NK-92 (cell line): ENCODE results near the gene RPA1.

Source experiments
- DNase-seq: peaks from one replicate; lab custom pipeline; 2025; ENCODE audit not compliant: unreplicated experiment; lab: John Stamatoyannopoulos, UW

The RPA1 gene

GRCh38 chr17:1907216-1907631 is 77.4 kb downstream of the RPA1 start:
- no peak for DNase-seq

GRCh38 chr17:1907909-1908698 is 78.3 kb downstream of the RPA1 start:
- no peak for DNase-seq

GRCh38 chr17:1908699-1909309 is 79.0 kb downstream of the RPA1 start:
- no peak for DNase-seq

- no peak for DNase-seq
These were observed 80.2 kb downstream of the RPA1 start for GRCh38 chr17:1909985-1910384.

- no peak for DNase-seq
These were observed 82.3 kb downstream of the RPA1 start for GRCh38 chr17:1912146-1912545.

- DNase-seq, result no peak
These were observed 83.9 kb downstream of the RPA1 start for GRCh38 chr17:1913702-1914101.

- no peak for DNase-seq
These were observed 84.9 kb downstream of the RPA1 start for GRCh38 chr17:1914661-1915083.

GRCh38 chr17:1915889-1916288 is 86.1 kb downstream of the RPA1 start:
- no peak for DNase-seq

GRCh38 chr17:1916316-1916715 is 86.5 kb downstream of the RPA1 start:
- DNase-seq, result no peak

- no peak for DNase-seq
These were observed 87.3 kb downstream of the RPA1 start for GRCh38 chr17:1916963-1917715.

GRCh38 chr17:1918346-1919162 is 88.7 kb downstream of the RPA1 start:
- no peak for DNase-seq

- DNase-seq, result no peak
These were observed 89.4 kb downstream of the RPA1 start for GRCh38 chr17:1919201-1919600.

- no peak for DNase-seq
These were observed 91.1 kb downstream of the RPA1 start for GRCh38 chr17:1920948-1921351.

- no peak for DNase-seq
These were observed 99.2 kb downstream of the RPA1 start for GRCh38 chr17:1928976-1929375.

- DNase-seq, result no peak
These were observed 100.5 kb downstream of the RPA1 start for GRCh38 chr17:1930337-1930645.

GRCh38 chr17:1931844-1932579 is 102.2 kb downstream of the RPA1 start:
- no peak for DNase-seq

- DNase-seq, result no peak
These were observed 104.3 kb downstream of the RPA1 start for GRCh38 chr17:1933875-1934715.

GRCh38 chr17:1934901-1935300 is 105.1 kb downstream of the RPA1 start:
- no peak for DNase-seq

- DNase-seq, result no peak
These were observed 107.0 kb downstream of the RPA1 start for GRCh38 chr17:1936766-1937165.

- DNase-seq, result no peak
These were observed 107.7 kb downstream of the RPA1 start for GRCh38 chr17:1937461-1937860.
